Smooth muscle cell (in vitro differentiated cells): Measurements from ENCODE around the gene SHROOM3. TPM values are rescaled to one million over a fixed set of nuclear protein-coding genes. Genes with fewer than 3 reads are reported as not detected.
A peak's percentile ranks its signal among the peaks of the same experiment; 100 is the strongest.

ENCODE experiments used
- DNase-seq: peaks from one replicate; lab custom pipeline; 2025; ENCODE audit not compliant: unreplicated experiment; lab: John Stamatoyannopoulos, UW
- H2AFZ ChIP-seq: fragments of 200-600 bp; sonication (generic); 2 replicates; pipeline ENCODE4 v1.6.0; 2016; ENCODE audit warnings: antibody characterized with exemption, low read depth, mild to moderate bottlenecking
- H3F3A ChIP-seq: fragments of 200-600 bp; sonication (generic); 2 replicates; pipeline ENCODE4 v1.6.0; 2017; ENCODE audit warnings: antibody characterized with exemption, low read depth
- H3K27ac ChIP-seq: fragments of 200-600 bp; sonication (generic); 2 replicates; pipeline ENCODE4 v1.5.1; 2016; ENCODE audit warnings: low read depth, mild to moderate bottlenecking
- H3K27me3 ChIP-seq: fragments of 200-600 bp; sonication (generic); 2 replicates; pipeline ENCODE4 v1.6.1; 2016; ENCODE audit warnings: low read depth, mild to moderate bottlenecking
- H3K36me3 ChIP-seq: fragments of 200-600 bp; sonication (generic); 2 replicates; pipeline ENCODE4 v1.5.1; 2016; ENCODE audit warnings: low read depth
- H3K4me1 ChIP-seq: fragments of 200-600 bp; sonication (generic); 2 replicates; pipeline ENCODE4 v1.5.1; 2016; ENCODE audit warnings: low read depth
- H3K4me2 ChIP-seq: fragments of 200-600 bp; sonication (generic); 2 replicates; pipeline ENCODE4 v1.6.0; 2016; ENCODE audit warnings: mild to moderate bottlenecking
- H3K4me3 ChIP-seq: fragments of 200-600 bp; sonication (generic); 2 replicates; pipeline ENCODE4 v1.5.1; 2016; ENCODE audit warnings: mild to moderate bottlenecking
- H3K79me2 ChIP-seq: fragments of 200-600 bp; sonication (generic); 2 replicates; pipeline ENCODE4 v1.6.0; 2016; ENCODE audit warnings: low read depth, mild to moderate bottlenecking
- H3K9ac ChIP-seq: fragments of 200-600 bp; sonication (generic); 2 replicates; pipeline ENCODE4 v1.6.0; 2016; ENCODE audit warnings: low read depth
- H3K9me3 ChIP-seq: fragments of 200-600 bp; sonication (generic); replicated peaks from 2 replicates; pipeline ENCODE4 v1.5.1; 2016; ENCODE audit warnings: low read depth
- H4K20me1 ChIP-seq: fragments of 200-600 bp; sonication (generic); 2 replicates; pipeline ENCODE4 v1.6.0; 2016; ENCODE audit warnings: low read depth
- WGBS: methylation state at CpG from one replicate; pipeline ENCODE4 v1.1.7; 2016; ENCODE audit warnings: low lambda C conversion rate; 5-methylcytosine and 5-hydroxymethylcytosine counted together
- polyA plus RNA-seq: library from polyadenylated mRNA; unstranded; fragments of >200 nt; fragmentation: Nextera tagmentation; extraction: Ambion mirVana; gene quantifications from 2 replicates; pipeline ENCODE4 v1.2.1, GENCODE V29; 2016
- total RNA-seq: library from RNA; depleted of rRNA; stranded (reverse); fragments of >200 nt; gene quantifications from 2 replicates; pipeline ENCODE4 v1.2.3, GENCODE V29; 2014
- TF ChIP-seq, protein P1 (sequence below): fragments of 200-600 bp; sonication (generic); IDR thresholded peaks from 2 replicates; pipeline ENCODE4 v1.5.1; 2017; ENCODE audit warnings: borderline replicate concordance, mild to moderate bottlenecking, antibody characterized with exemption; ENCODE audit not compliant: insufficient read depth, poor library complexity, severe bottlenecking

Gene SHROOM3
- total and polyA plus RNA-seq, 2 experiments from 2014 or later: 10.0 to 31.9 TPM

DNA sequence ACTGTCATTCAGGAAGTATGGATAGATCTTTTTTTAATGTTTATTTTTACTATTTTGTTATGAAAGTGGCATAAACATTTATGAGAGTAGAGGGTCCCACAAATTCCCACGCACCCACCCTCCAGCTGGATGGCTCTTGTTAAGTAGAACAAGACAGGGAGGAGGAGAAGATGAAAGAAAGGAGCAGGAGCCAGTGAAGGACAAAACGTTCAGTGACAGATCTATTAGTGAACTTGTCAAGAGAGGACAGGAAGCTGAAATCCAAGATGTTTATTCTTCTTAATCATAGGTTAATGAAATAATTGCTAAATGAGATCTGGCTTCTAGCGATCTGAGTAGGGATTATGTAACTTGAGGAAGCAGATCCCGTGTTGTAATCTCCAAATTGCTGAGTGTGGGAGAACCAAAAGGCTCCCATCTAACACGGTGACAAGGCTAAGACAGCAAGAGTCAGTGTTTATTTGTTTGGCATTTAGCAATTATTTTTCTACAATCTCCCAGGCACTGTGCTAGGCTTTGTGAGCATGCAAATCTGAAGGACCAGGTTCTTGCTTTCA, 162.5 kb downstream of the SHROOM3 start:
- Histone ChIP-seq H3K27ac (no peak overlapping the region), H3F3A (no peaks in the 10 kb centered on the region), H3K4me3 (no peak overlapping the region), H4K20me1 (no peaks in the 10 kb centered on the region), H3K4me1 (peaks cover 8% of the 10 kb centered on the region), H3K79me2 (peaks cover 13% of the 10 kb centered on the region), H2AFZ (no peak overlapping the region), H3K9me3 (no peaks in the 10 kb centered on the region), H3K27me3 (no peaks in the 10 kb centered on the region), H3K4me2 (no peak overlapping the region), H3K9ac (no peak overlapping the region), H3K36me3 (no peaks in the 10 kb centered on the region)
- WGBS: 42% methylated on average over 5 of the region's 5 CpGs
- TF ChIP-seq, protein P1, sequence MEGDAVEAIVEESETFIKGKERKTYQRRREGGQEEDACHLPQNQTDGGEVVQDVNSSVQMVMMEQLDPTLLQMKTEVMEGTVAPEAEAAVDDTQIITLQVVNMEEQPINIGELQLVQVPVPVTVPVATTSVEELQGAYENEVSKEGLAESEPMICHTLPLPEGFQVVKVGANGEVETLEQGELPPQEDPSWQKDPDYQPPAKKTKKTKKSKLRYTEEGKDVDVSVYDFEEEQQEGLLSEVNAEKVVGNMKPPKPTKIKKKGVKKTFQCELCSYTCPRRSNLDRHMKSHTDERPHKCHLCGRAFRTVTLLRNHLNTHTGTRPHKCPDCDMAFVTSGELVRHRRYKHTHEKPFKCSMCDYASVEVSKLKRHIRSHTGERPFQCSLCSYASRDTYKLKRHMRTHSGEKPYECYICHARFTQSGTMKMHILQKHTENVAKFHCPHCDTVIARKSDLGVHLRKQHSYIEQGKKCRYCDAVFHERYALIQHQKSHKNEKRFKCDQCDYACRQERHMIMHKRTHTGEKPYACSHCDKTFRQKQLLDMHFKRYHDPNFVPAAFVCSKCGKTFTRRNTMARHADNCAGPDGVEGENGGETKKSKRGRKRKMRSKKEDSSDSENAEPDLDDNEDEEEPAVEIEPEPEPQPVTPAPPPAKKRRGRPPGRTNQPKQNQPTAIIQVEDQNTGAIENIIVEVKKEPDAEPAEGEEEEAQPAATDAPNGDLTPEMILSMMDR: no peak
- no peak for DNase-seq

DNA sequence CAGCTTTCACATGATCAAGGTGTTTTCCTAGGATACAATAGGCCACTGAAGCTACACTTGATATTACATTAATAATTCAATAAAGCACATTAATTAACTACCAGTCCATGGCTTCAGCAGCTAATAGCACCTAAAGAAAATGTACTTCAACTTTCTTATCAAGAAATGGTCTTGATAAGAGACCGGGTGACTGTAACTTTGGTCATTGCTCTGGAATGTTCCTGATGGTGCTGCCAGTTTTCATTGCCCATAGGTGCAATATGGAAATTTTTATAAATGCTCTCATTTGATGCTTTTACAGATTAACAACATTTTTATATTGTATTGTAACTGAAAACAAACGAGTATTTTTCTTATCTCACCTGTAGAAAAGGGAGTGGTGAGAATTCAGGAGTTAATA, 165.4 kb downstream of the SHROOM3 start:
- no peaks in the 10 kb centered on the region for H3K36me3 ChIP-seq
- TF ChIP-seq, protein P1: no peak
- H3K79me2 ChIP-seq: peaks cover 13% of the 10 kb centered on the region
- H4K20me1 ChIP-seq: no peaks in the 10 kb centered on the region
- peaks cover 8% of the 10 kb centered on the region for H3K4me1 ChIP-seq
- H3K27me3 ChIP-seq: no peaks in the 10 kb centered on the region
- H3F3A ChIP-seq: no peaks in the 10 kb centered on the region
- no peak overlapping the region for H3K4me2 ChIP-seq
- 49% methylated on average over 2 of the region's 2 CpGs for WGBS
- H3K9ac ChIP-seq: no peak overlapping the region
- H3K4me3 ChIP-seq: no peak overlapping the region
- no peaks in the 10 kb centered on the region for H3K9me3 ChIP-seq
- no peak overlapping the region for H2AFZ ChIP-seq
- DNase-seq: no peak
- H3K27ac ChIP-seq: no peak overlapping the region

GRCh38 chr4:76601791-76602190, 166.8 kb downstream of the SHROOM3 start:
- Histone ChIP-seq H2AFZ (no peak overlapping the region), H3K9me3 (no peaks in the 10 kb centered on the region), H3K4me3 (no peak overlapping the region), H3K36me3 (no peaks in the 10 kb centered on the region), H3K27ac (no peak overlapping the region), H3K4me2 (no peak overlapping the region), H3K9ac (no peak overlapping the region), H3K4me1 (peaks cover 14% of the 10 kb centered on the region), H3K27me3 (no peaks in the 10 kb centered on the region), H3F3A (peaks cover 4% of the 10 kb centered on the region), H3K79me2 (peaks cover 13% of the 10 kb centered on the region), H4K20me1 (no peaks in the 10 kb centered on the region)
- WGBS: 60% methylated on average over 4 of the region's 4 CpGs
- no peak for DNase-seq
- TF ChIP-seq, protein P1: no peak

DNA sequence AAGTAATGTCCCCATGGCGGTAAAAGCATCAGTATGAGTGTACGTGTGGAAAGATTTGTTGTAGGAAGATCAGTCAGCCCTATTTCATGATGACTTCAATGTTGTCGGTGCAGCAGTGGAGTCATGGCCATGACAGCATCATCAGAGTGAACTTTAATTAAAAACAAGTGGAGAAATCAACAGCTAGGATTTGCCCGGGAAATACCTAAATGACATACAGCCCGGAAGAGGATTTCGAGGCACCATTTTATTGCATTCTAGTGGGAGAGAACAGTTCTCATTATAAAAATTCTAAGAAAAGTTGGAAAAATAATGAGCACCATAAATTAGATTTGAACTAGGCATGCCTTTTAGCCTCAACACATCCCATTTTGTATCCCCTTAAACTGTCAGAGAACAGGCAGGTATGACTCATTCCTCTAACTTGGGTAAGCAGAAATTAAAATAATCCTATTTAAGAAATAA, 170.1 kb downstream of the SHROOM3 start:
- H3K9me3 ChIP-seq: no peaks in the 10 kb centered on the region
- peaks cover 7% of the 10 kb centered on the region for H3F3A ChIP-seq
- whole genome bisulfite sequencing: 51% methylated on average over 6 of the region's 6 CpGs
- no peaks in the 10 kb centered on the region for H3K79me2 ChIP-seq
- H3K36me3 ChIP-seq: no peaks in the 10 kb centered on the region
- no peaks in the 10 kb centered on the region for H4K20me1 ChIP-seq
- H3K4me3 ChIP-seq: no peak overlapping the region
- H3K9ac ChIP-seq: no peak overlapping the region
- no peak for DNase-seq
- peak overlapping the region; percentile 44 for H3K4me2 ChIP-seq
- peak overlapping the region; percentile 35 for H3K27ac ChIP-seq
- H2AFZ ChIP-seq: no peak overlapping the region
- TF ChIP-seq, protein P1: no peak
- peaks cover 18% of the 10 kb centered on the region for H3K4me1 ChIP-seq
- H3K27me3 ChIP-seq: no peaks in the 10 kb centered on the region
